Measurements from ENCODE around the gene GALNT18. TPM values are rescaled to one million over a fixed set of nuclear protein-coding genes. Genes with fewer than 3 reads are reported as not detected.

GALNT18 gene
- total and polyA plus RNA-seq, 2 experiments from 2014 or later = 4.3 to 10.8 TPM

DNA sequence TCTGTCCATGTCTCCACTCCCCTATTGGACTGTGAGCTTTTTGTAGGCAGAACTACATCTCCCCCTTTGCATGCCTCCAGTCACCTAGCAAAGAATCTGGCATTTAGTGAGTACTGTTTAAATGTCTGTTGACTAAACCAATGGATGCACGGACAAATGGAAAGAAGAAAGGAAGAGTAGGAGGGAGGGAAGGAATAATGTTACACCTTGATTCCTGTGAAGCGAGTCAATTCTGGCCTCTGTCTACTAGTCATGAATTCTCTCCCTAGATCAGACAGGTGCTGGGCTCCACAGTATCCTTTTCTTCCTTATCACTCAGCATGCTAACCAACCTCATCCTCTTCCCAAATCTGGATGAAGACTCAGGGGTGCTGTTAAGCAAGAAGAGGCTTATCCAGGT is 33.6 kb downstream of the GALNT18 start:
- Histone ChIP-seq H3K9me2 (ENCODE audit: insufficient read depth) (0 out of 2 replicates have a peak, but pooled peaks cover 8% of the 10 kb centered on the region), H3K4me3 (no peak overlapping the region), H3K4me2 (peak overlapping the region; percentile 65; the same call in 1 of the 2 replicates), H3F3A (replicated peaks; ENCODE audit: low read depth) (no peaks in the 10 kb centered on the region), H2AFZ (no peak overlapping the region), H3K36me3 (ENCODE audit: insufficient read depth) (no peaks in the 10 kb centered on the region), H3K4me1 (ENCODE audit: insufficient read depth) (peaks cover 24% of the 10 kb centered on the region), H3K27me3 (ENCODE audit: insufficient read depth) (no peaks in the 10 kb centered on the region), H3K79me2 (replicated peaks; ENCODE audit: insufficient read depth) (0 out of 2 replicates have a peak, but pooled peaks cover 3% of the 10 kb centered on the region), H3K27ac (ENCODE audit: low read depth) (no peak overlapping the region), H4K20me1 (replicated peaks; ENCODE audit: insufficient read depth) (no peaks in the 10 kb centered on the region)
- no peak overlapping the region for H3K4me3 Mint-ChIP-seq
- no peaks in the 10 kb centered on the region for H3K9me3 Mint-ChIP-seq
- DNase-seq (ENCODE audit: low spot score) (no peak), ATAC-seq (no peak)
- peaks cover 31% of the 10 kb centered on the region for H3K4me1 Mint-ChIP-seq
- H3K27ac Mint-ChIP-seq = no peak overlapping the region
- no peaks in the 10 kb centered on the region for H3K27me3 Mint-ChIP-seq (ENCODE audit: insufficient read depth, low read depth, poor library complexity)
- H3K36me3 Mint-ChIP-seq (ENCODE audit: low read depth) = no peaks in the 10 kb centered on the region
- TF ChIP-seq EZH2phosphoT487 (IDR thresholded peaks at IDR 0.05; ENCODE audit: unreplicated experiment) (no peak), ZNF331 (CRISPR knock-in tag; IDR thresholded peaks at IDR 0.05; ENCODE audit: low read depth) (no peak), POLR2AphosphoS5 (IDR thresholded peaks at IDR 0.05; ENCODE audit: low read depth) (no peak), NANOG (IDR thresholded peaks at IDR 0.05; ENCODE audit: borderline replicate concordance) (no peak), STAT1 (IDR thresholded peaks at IDR 0.05; ENCODE audit: unreplicated experiment) (no peak), JUNB (IDR thresholded peaks at IDR 0.05; ENCODE audit: unreplicated experiment) (no peak), CREB1 (CRISPR knock-in tag; IDR thresholded peaks at IDR 0.05; ENCODE audit: low read depth) (no peak), ZNF114 (CRISPR knock-in tag; IDR thresholded peaks at IDR 0.05) (no peak), EZH2 (IDR thresholded peaks at IDR 0.05; ENCODE audit: low read depth, unreplicated experiment) (no peak)
- TF ChIP-seq, protein P1, sequence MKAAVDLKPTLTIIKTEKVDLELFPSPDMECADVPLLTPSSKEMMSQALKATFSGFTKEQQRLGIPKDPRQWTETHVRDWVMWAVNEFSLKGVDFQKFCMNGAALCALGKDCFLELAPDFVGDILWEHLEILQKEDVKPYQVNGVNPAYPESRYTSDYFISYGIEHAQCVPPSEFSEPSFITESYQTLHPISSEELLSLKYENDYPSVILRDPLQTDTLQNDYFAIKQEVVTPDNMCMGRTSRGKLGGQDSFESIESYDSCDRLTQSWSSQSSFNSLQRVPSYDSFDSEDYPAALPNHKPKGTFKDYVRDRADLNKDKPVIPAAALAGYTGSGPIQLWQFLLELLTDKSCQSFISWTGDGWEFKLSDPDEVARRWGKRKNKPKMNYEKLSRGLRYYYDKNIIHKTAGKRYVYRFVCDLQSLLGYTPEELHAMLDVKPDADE (IDR thresholded peaks at IDR 0.05) = no peak
- TF ChIP-seq, protein P2, sequence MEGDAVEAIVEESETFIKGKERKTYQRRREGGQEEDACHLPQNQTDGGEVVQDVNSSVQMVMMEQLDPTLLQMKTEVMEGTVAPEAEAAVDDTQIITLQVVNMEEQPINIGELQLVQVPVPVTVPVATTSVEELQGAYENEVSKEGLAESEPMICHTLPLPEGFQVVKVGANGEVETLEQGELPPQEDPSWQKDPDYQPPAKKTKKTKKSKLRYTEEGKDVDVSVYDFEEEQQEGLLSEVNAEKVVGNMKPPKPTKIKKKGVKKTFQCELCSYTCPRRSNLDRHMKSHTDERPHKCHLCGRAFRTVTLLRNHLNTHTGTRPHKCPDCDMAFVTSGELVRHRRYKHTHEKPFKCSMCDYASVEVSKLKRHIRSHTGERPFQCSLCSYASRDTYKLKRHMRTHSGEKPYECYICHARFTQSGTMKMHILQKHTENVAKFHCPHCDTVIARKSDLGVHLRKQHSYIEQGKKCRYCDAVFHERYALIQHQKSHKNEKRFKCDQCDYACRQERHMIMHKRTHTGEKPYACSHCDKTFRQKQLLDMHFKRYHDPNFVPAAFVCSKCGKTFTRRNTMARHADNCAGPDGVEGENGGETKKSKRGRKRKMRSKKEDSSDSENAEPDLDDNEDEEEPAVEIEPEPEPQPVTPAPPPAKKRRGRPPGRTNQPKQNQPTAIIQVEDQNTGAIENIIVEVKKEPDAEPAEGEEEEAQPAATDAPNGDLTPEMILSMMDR (conservative IDR thresholded peaks at IDR 0.05; ENCODE audit: low read depth in 2 of 2) = no peak
- TF ChIP-seq, protein P3, sequence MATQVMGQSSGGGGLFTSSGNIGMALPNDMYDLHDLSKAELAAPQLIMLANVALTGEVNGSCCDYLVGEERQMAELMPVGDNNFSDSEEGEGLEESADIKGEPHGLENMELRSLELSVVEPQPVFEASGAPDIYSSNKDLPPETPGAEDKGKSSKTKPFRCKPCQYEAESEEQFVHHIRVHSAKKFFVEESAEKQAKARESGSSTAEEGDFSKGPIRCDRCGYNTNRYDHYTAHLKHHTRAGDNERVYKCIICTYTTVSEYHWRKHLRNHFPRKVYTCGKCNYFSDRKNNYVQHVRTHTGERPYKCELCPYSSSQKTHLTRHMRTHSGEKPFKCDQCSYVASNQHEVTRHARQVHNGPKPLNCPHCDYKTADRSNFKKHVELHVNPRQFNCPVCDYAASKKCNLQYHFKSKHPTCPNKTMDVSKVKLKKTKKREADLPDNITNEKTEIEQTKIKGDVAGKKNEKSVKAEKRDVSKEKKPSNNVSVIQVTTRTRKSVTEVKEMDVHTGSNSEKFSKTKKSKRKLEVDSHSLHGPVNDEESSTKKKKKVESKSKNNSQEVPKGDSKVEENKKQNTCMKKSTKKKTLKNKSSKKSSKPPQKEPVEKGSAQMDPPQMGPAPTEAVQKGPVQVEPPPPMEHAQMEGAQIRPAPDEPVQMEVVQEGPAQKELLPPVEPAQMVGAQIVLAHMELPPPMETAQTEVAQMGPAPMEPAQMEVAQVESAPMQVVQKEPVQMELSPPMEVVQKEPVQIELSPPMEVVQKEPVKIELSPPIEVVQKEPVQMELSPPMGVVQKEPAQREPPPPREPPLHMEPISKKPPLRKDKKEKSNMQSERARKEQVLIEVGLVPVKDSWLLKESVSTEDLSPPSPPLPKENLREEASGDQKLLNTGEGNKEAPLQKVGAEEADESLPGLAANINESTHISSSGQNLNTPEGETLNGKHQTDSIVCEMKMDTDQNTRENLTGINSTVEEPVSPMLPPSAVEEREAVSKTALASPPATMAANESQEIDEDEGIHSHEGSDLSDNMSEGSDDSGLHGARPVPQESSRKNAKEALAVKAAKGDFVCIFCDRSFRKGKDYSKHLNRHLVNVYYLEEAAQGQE (IDR thresholded peaks at IDR 0.05; ENCODE audit: unreplicated experiment) = no peak
- TF ChIP-seq, protein P4, sequence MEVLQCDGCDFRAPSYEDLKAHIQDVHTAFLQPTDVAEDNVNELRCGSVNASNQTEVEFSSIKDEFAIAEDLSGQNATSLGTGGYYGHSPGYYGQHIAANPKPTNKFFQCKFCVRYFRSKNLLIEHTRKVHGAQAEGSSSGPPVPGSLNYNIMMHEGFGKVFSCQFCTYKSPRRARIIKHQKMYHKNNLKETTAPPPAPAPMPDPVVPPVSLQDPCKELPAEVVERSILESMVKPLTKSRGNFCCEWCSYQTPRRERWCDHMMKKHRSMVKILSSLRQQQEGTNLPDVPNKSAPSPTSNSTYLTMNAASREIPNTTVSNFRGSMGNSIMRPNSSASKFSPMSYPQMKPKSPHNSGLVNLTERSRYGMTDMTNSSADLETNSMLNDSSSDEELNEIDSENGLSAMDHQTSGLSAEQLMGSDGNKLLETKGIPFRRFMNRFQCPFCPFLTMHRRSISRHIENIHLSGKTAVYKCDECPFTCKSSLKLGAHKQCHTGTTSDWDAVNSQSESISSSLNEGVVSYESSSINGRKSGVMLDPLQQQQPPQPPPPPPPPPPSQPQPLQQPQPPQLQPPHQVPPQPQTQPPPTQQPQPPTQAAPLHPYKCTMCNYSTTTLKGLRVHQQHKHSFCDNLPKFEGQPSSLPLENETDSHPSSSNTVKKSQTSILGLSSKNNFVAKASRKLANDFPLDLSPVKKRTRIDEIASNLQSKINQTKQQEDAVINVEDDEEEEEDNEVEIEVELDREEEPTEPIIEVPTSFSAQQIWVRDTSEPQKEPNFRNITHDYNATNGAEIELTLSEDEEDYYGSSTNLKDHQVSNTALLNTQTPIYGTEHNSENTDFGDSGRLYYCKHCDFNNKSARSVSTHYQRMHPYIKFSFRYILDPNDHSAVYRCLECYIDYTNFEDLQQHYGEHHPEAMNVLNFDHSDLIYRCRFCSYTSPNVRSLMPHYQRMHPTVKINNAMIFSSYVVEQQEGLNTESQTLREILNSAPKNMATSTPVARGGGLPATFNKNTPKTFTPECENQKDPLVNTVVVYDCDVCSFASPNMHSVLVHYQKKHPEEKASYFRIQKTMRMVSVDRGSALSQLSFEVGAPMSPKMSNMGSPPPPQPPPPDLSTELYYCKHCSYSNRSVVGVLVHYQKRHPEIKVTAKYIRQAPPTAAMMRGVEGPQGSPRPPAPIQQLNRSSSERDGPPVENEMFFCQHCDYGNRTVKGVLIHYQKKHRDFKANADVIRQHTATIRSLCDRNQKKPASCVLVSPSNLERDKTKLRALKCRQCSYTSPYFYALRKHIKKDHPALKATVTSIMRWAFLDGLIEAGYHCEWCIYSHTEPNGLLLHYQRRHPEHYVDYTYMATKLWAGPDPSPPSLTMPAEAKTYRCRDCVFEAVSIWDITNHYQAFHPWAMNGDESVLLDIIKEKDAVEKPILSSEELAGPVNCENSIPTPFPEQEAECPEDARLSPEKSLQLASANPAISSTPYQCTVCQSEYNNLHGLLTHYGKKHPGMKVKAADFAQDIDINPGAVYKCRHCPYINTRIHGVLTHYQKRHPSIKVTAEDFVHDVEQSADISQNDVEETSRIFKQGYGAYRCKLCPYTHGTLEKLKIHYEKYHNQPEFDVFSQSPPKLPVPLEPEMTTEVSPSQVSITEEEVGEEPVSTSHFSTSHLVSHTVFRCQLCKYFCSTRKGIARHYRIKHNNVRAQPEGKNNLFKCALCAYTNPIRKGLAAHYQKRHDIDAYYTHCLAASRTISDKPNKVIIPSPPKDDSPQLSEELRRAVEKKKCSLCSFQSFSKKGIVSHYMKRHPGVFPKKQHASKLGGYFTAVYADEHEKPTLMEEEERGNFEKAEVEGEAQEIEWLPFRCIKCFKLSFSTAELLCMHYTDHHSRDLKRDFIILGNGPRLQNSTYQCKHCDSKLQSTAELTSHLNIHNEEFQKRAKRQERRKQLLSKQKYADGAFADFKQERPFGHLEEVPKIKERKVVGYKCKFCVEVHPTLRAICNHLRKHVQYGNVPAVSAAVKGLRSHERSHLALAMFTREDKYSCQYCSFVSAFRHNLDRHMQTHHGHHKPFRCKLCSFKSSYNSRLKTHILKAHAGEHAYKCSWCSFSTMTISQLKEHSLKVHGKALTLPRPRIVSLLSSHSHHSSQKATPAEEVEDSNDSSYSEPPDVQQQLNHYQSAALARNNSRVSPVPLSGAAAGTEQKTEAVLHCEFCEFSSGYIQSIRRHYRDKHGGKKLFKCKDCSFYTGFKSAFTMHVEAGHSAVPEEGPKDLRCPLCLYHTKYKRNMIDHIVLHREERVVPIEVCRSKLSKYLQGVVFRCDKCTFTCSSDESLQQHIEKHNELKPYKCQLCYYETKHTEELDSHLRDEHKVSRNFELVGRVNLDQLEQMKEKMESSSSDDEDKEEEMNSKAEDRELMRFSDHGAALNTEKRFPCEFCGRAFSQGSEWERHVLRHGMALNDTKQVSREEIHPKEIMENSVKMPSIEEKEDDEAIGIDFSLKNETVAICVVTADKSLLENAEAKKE (CRISPR knock-in tag; IDR thresholded peaks at IDR 0.05) = no peak
